ES-I3 (cell line): ENCODE measurements around the gene TMEM89.

Experiments
- H3K36me3 ChIP-seq: 2 replicates; pipeline ENCODE4 v1.6.1; 2013; ENCODE audit warnings: mild to moderate bottlenecking, low read length, control low read depth, moderate library complexity; ENCODE audit not compliant: insufficient read depth
- H3K4me1 ChIP-seq: 2 replicates; pipeline ENCODE4 v1.6.1; 2013; ENCODE audit warnings: mild to moderate bottlenecking, control low read depth, low read length; ENCODE audit not compliant: insufficient read depth
- H3K9ac ChIP-seq: 2 replicates; pipeline ENCODE4 v1.6.1; 2013; ENCODE audit warnings: low read depth, mild to moderate bottlenecking, low read length, moderate library complexity
- H3K9me3 ChIP-seq: 2 replicates; pipeline ENCODE4 v1.6.1; 2013; ENCODE audit warnings: mild to moderate bottlenecking, low read length, moderate library complexity; ENCODE audit not compliant: control insufficient read depth, insufficient read depth

TMEM89 gene

GRCh38 chr3:48652923-48653715 lies 31.6 kb upstream of the TMEM89 start:
- Histone ChIP-seq H3K9me3 (no peaks in the 10 kb centered on the region), H3K9ac (no peak overlapping the region), H3K36me3 (no peaks in the 10 kb centered on the region), H3K4me1 (no peaks in the 10 kb centered on the region)

- no peaks in the 10 kb centered on the region for H3K9me3 ChIP-seq
- H3K9ac ChIP-seq: no peak overlapping the region
- H3K4me1 ChIP-seq: no peaks in the 10 kb centered on the region
- no peaks in the 10 kb centered on the region for H3K36me3 ChIP-seq
Observed at GRCh38 chr3:48651771-48652170, 30.2 kb upstream of the TMEM89 start.

GRCh38 chr3:48650723-48651122 lies 29.2 kb upstream of the TMEM89 start:
- no peaks in the 10 kb centered on the region for H3K36me3 ChIP-seq
- no peaks in the 10 kb centered on the region for H3K4me1 ChIP-seq
- no peak overlapping the region for H3K9ac ChIP-seq
- H3K9me3 ChIP-seq: no peaks in the 10 kb centered on the region

- Histone ChIP-seq H3K36me3 (no peaks in the 10 kb centered on the region), H3K9ac (no peak overlapping the region), H3K9me3 (no peaks in the 10 kb centered on the region), H3K4me1 (no peaks in the 10 kb centered on the region)
Observed at GRCh38 chr3:48648188-48648850, 26.8 kb upstream of the TMEM89 start.

- H3K9me3 ChIP-seq: no peaks in the 10 kb centered on the region
- H3K4me1 ChIP-seq: no peaks in the 10 kb centered on the region
- no peaks in the 10 kb centered on the region for H3K36me3 ChIP-seq
- H3K9ac ChIP-seq: no peak overlapping the region
Observed at GRCh38 chr3:48647714-48648113, 26.1 kb upstream of the TMEM89 start.

- Histone ChIP-seq H3K4me1 (no peaks in the 10 kb centered on the region), H3K9ac (no peak overlapping the region), H3K36me3 (no peaks in the 10 kb centered on the region; the same call in 1 of the 2 replicates), H3K9me3 (no peaks in the 10 kb centered on the region)
Observed at GRCh38 chr3:48644898-48645760, 23.6 kb upstream of the TMEM89 start.

GRCh38 chr3:48642605-48643004 lies 21.0 kb upstream of the TMEM89 start:
- Histone ChIP-seq H3K36me3 (no peaks in the 10 kb centered on the region; the same call in 1 of the 2 replicates), H3K4me1 (no peaks in the 10 kb centered on the region), H3K9ac (no peak overlapping the region), H3K9me3 (no peaks in the 10 kb centered on the region)

GRCh38 chr3:48641396-48641795 lies 19.8 kb upstream of the TMEM89 start:
- Histone ChIP-seq H3K9ac (no peak overlapping the region), H3K9me3 (no peaks in the 10 kb centered on the region), H3K36me3 (no peaks in the 10 kb centered on the region; the same call in 1 of the 2 replicates), H3K4me1 (peaks cover 9% of the 10 kb centered on the region)

GRCh38 chr3:48639944-48640606 lies 18.5 kb upstream of the TMEM89 start:
- no peaks in the 10 kb centered on the region for H3K9me3 ChIP-seq
- no peaks in the 10 kb centered on the region; the same call in 1 of the 2 replicates for H3K36me3 ChIP-seq
- H3K4me1 ChIP-seq: peaks cover 9% of the 10 kb centered on the region
- H3K9ac ChIP-seq: no peak overlapping the region

- H3K9ac ChIP-seq: no peak overlapping the region
Observed at GRCh38 chr3:48637305-48637704, 15.7 kb upstream of the TMEM89 start.

GRCh38 chr3:48636149-48636655 lies 14.6 kb upstream of the TMEM89 start:
- H3K36me3 ChIP-seq: peaks cover 8% of the 10 kb centered on the region
- H3K9me3 ChIP-seq: no peaks in the 10 kb centered on the region
- peak overlapping the region; percentile 97 for H3K9ac ChIP-seq
- peaks cover 17% of the 10 kb centered on the region for H3K4me1 ChIP-seq

More at GRCh38 chr3:48637305-48637704, 15.7 kb upstream of the TMEM89 start:
- Histone ChIP-seq H3K36me3 (peaks cover 5% of the 10 kb centered on the region), H3K4me1 (peaks cover 17% of the 10 kb centered on the region), H3K9me3 (no peaks in the 10 kb centered on the region)

GRCh38 chr3:48635222-48636021 lies 13.9 kb upstream of the TMEM89 start, which contains the start of gene SLC26A6:
Gene SLC26A6 (minus strand): TSS chr3:48635461. CDS start chr3:48635393, 68 bp downstream.
- H3K9ac ChIP-seq: peak within 1 kb of the TSS; percentile 97
- H3K9me3 ChIP-seq: no peaks in the 10 kb centered on the region
- H3K4me1 ChIP-seq: peaks cover 17% of the 10 kb centered on the region
- peaks cover 8% of the 10 kb centered on the region for H3K36me3 ChIP-seq

- peak overlapping the region; percentile 97 for H3K9ac ChIP-seq
Observed at GRCh38 chr3:48634661-48635221, 13.2 kb upstream of the TMEM89 start.

More at GRCh38 chr3:48634661-48635221, 13.2 kb upstream of the TMEM89 start:
- peaks cover 17% of the 10 kb centered on the region for H3K4me1 ChIP-seq
- no peaks in the 10 kb centered on the region for H3K9me3 ChIP-seq
- H3K36me3 ChIP-seq: peaks cover 8% of the 10 kb centered on the region
